Astrocyte of the cerebellum (primary cell): Measurements from ENCODE around the gene MYBL2.

Experiments
- DNase-seq: peaks from one replicate; pipeline ENCODE4 v3.0.0-alpha.2; 2011; ENCODE audit warnings: low read depth
- H3K4me3 ChIP-seq: 2 replicates; pipeline ENCODE4 v1.5.1; 2011; ENCODE audit warnings: mild to moderate bottlenecking, low read depth, low read length, moderate library complexity
- in situ Hi-C: cut with HindIII; loops from 2 replicates; pipeline ENCODE4 v1.10.0; 2017; ENCODE audit warnings: low sequenced_read_pairs
- TF ChIP-seq, protein P1 (sequence below): IDR thresholded peaks from 2 replicates; pipeline ENCODE4 v1.5.1; 2012; ENCODE audit warnings: low read length, low read depth, moderate library complexity, mild to moderate bottlenecking; ENCODE audit errors: missing control alignments

Gene MYBL2

DNA sequence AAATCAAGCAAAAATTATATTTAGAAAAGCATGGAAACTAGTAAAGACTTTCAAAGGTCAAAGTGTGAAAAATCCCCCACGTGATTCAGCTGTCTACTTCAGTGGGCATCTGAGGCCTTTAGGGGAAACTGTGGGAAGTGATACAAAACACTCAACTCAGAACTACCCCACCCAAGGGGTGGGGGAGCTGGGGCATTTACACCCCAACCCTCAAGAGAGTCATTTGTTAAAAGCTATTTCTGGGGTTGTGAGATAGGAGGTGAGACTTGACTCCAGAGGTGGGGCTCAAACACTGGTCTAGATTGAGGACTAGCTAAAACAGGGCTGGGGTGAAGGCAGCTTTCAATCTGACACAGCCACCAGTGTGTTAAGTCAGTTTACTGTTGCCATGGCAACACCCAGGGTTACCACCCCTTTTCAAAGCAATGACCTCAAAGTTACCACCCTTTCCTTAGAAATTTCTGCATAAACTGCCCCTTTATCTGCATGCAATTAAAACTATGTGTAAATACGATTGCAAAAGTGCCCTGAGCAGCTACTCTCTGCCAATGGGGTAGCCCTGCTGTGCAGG, 69.8 kb downstream of the MYBL2 start:
- in situ Hi-C loops = no loop called here
- H3K4me3 ChIP-seq = no peak overlapping the region
- no peak for DNase-seq
- TF ChIP-seq, protein P1, sequence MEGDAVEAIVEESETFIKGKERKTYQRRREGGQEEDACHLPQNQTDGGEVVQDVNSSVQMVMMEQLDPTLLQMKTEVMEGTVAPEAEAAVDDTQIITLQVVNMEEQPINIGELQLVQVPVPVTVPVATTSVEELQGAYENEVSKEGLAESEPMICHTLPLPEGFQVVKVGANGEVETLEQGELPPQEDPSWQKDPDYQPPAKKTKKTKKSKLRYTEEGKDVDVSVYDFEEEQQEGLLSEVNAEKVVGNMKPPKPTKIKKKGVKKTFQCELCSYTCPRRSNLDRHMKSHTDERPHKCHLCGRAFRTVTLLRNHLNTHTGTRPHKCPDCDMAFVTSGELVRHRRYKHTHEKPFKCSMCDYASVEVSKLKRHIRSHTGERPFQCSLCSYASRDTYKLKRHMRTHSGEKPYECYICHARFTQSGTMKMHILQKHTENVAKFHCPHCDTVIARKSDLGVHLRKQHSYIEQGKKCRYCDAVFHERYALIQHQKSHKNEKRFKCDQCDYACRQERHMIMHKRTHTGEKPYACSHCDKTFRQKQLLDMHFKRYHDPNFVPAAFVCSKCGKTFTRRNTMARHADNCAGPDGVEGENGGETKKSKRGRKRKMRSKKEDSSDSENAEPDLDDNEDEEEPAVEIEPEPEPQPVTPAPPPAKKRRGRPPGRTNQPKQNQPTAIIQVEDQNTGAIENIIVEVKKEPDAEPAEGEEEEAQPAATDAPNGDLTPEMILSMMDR = no peak

DNA sequence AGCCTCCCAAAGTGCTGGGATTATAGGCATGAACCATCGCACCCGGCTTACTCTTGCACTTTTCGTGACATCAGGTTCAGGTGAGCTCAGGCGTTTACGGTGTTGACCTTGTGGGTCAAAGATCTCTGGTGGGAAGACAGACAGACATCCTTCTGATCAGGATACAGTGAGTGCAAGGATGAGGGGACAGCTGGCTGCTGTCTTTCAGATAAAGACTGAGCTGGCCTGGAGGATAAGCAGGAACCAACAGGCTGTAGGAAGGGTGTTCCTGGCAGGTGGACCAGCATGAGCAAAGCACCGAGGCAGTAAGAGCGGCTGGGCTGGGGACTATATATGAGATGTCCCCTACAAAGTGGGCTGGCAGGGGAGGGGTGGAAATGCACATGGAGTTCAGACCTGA, 71.0 kb downstream of the MYBL2 start:
- no peak for DNase-seq
- H3K4me3 ChIP-seq = no peak overlapping the region
- TF ChIP-seq, protein P1 = no peak
- in situ Hi-C loops = no loop called here

DNA sequence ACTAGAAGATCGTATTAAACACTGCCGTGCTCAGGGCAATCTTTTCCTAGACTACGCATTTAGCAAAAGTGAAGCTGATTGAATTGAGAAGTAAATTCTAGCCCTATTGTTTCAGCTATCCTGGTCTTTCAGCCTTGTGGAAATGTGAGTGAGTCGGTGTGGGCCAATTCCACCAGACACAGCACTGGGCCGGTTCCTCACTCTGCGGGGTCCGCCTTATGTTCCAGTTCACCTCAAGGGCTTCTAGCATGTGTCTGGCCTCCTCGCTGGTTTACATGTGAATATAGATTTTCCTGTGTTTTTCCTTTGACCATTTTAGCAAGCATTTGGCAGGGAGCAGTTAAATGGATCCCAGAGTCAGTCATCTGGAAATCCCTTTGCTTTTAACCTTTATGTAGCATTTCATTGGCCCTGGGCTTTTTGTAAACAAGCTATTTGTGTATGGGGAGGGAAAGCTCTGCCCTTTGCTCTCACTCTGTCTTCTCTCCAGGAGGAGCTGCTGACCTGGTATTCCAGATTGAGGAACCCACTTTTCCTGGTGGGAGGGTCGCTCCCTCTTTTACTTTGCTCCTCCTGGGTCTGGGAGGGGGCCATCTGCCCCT, 72.3 kb downstream of the MYBL2 start:
- in situ Hi-C loops = no loop called here
- TF ChIP-seq, protein P1 = no peak
- no peak for DNase-seq
- H3K4me3 ChIP-seq = no peak overlapping the region

DNA sequence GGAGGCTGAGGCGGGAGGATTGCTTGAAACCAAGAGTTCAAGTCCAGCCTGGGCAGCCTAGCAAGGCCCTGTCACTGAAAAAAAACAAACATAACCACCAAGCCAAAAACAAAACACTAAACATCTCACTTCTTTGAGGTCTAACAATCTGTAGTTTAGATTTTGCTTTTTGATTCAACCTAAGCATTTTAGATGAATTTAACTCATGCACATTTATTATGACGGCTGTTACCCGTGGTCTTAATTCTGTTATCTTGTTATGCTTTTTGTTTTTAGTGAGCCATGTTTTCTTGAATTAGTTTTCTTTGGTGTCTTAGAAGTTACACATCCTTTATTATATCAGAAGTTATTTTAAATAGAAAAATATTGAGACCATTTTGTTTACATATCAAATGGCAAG, 73.7 kb downstream of the MYBL2 start:
- H3K4me3 ChIP-seq = no peak overlapping the region
- DNase-seq = no peak
- in situ Hi-C loops = no loop called here
- TF ChIP-seq, protein P1 = no peak

DNA sequence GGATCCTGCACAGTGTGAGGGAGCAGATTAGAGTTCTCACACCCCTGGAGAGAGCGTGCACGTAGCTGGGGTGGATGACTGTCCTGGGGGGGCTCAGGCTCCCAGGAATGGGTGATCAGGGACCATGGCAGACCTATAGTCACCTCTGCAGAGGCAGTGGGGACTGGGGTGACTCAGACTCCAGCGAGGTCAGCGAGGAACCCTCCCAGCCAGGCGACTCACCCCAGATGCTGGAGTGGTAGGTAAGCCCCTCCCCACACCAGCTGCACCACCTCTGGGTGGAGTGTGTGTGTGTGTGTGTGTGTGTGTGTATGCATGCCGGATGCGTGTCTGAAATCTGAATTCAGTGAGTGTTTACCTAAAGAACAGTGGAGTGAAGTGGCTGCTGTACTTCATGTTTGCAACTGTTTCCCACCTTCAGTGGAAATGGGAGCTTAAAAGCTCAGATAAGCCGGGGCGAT, 77.3 kb downstream of the MYBL2 start:
- TF ChIP-seq, protein P1 = no peak
- in situ Hi-C loops = no loop called here
- H3K4me3 ChIP-seq = no peak overlapping the region
- no peak for DNase-seq

DNA sequence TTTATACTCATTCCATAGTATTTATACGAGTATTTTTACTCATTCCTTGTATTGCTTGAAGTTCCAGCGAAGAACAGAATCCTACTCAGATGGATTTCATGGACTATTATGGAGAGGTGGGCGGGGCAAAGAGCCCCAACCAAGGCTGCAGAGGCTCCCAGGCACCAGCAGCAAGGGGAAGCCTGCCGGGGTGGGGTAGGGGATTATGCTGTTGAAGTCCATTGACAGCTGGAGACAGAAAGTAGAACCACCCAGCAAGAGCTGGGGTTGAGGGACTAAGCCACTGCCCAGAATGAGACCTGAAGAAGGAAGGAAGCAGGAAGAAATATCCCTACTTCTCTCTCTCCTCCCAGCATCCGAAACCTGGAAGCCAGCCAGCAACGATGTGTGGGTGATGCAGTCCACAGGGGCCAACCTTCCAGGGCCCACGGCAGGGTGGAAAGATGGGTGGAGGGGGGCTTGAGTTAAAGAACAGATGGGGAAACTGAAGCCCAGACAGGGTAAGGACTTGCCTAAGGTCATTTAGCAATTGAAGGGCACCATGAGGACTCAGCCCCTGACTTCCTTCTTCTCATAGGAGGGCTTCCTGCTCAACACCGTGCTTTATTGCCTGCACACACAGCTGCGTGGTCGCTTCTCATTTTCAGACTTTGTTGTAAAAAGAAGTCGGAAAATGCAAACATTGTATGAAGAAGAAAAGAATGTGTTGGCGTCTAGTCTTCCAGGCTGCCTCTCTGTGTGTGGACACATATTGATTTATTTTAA, 78.2 kb downstream of the MYBL2 start:
- DNase-seq = no peak
- in situ Hi-C loops = no loop called here
- no peak overlapping the region for H3K4me3 ChIP-seq
- TF ChIP-seq, protein P1 = no peak
